IMR-90 (cell line): ENCODE results near the gene MAGEB17. TPM values are rescaled to one million over a fixed set of nuclear protein-coding genes. Genes with fewer than 3 reads are reported as not detected.

ENCODE experiments used
- ATAC-seq: fragments of 200-7000 bp; cut with Tn5 transposase; 2 replicates; pipeline ENCODE4 v1.9.1; 2020; ENCODE audit warnings: low read depth, mild to moderate bottlenecking, moderate library complexity
- BruUV-seq: library from RNA; stranded (reverse); fragments of 400-500 nt; replicated peaks from 2 replicates; lab custom pipeline; 2021; lab: Mats Ljungman, UMichigan
- CTCF ChIA-PET: fragments of 300-600 bp; formaldehyde crosslinking; extraction: SDS; loops from one replicate; lab custom pipeline; 2021; ENCODE audit warnings: antibody characterized with exemption; lab: Yijun Ruan, JAX
- POLR2A ChIA-PET: fragments of 300-600 bp; sonication (Branson Sonifier 250); formaldehyde crosslinking; loops from one replicate; lab custom pipeline; 2022; ENCODE audit warnings: antibody characterized with exemption; ENCODE audit not compliant: unreplicated experiment; lab: Charles Lee
- DNase-seq: peaks from one replicate; pipeline ENCODE4 v3.0.0; 2013
- H2AFZ ChIP-seq: replicated peaks from 2 replicates; pipeline ENCODE3; 2013; ENCODE audit warnings: low read length, mild to moderate bottlenecking; ENCODE audit not compliant: poor library complexity
- H2AK5ac ChIP-seq: 2 replicates; pipeline ENCODE4 v1.6.1; 2013; ENCODE audit warnings: low read depth, low read length, inconsistent platforms
- H2AK9ac ChIP-seq: replicated peaks from 2 replicates; pipeline ENCODE3; 2013; ENCODE audit warnings: mild to moderate bottlenecking, low read depth, low read length, moderate library complexity; ENCODE audit not compliant: poor library complexity
- H2BK120ac ChIP-seq: 2 replicates; pipeline ENCODE4 v1.6.1; 2013; ENCODE audit warnings: low read depth, low read length, inconsistent platforms
- H2BK15ac ChIP-seq: 3 replicates; pipeline ENCODE4 v1.6.1; 2013; ENCODE audit warnings: low read depth, low read length, inconsistent platforms
- H2BK20ac ChIP-seq: 2 replicates; pipeline ENCODE4 v1.6.1; 2013; ENCODE audit warnings: low read depth, mild to moderate bottlenecking, inconsistent platforms, low read length, moderate library complexity
- H2BK5ac ChIP-seq: 2 replicates; pipeline ENCODE4 v1.6.1; 2013; ENCODE audit warnings: mild to moderate bottlenecking, low read depth, low read length, inconsistent platforms; ENCODE audit not compliant: poor library complexity, severe bottlenecking
- H3K14ac ChIP-seq: replicated peaks from 2 replicates; pipeline ENCODE4 v1.6.1; 2013; ENCODE audit warnings: low read depth, low read length, inconsistent platforms
- H3K18ac ChIP-seq: 2 replicates; pipeline ENCODE4 v1.6.1; 2013; ENCODE audit warnings: low read depth, low read length, control low read depth
- H3K23ac ChIP-seq: 2 replicates; pipeline ENCODE4 v1.6.1; 2013; ENCODE audit warnings: low read depth, low read length, inconsistent platforms
- H3K27ac ChIP-seq: 2 replicates; pipeline ENCODE4 v1.5.1; 2013; ENCODE audit warnings: mild to moderate bottlenecking, control low read depth, low read length; ENCODE audit not compliant: insufficient read depth
- H3K27me3 ChIP-seq: 2 replicates; pipeline ENCODE4 v1.6.1; 2013; ENCODE audit warnings: low read length; ENCODE audit not compliant: control insufficient read depth, insufficient read depth
- H3K36me3 ChIP-seq: 2 replicates; pipeline ENCODE4 v1.6.1; 2013; ENCODE audit warnings: low read length, mixed read lengths; ENCODE audit not compliant: control insufficient read depth, insufficient read depth
- H3K4ac ChIP-seq: 2 replicates; pipeline ENCODE4 v1.6.1; 2013; ENCODE audit warnings: low read depth, low read length, inconsistent platforms
- H3K4me1 ChIP-seq: 2 replicates; pipeline ENCODE4 v1.6.1; 2013; ENCODE audit warnings: low read length, mixed read lengths; ENCODE audit not compliant: control insufficient read depth, insufficient read depth
- H3K4me2 ChIP-seq: 2 replicates; pipeline ENCODE4 v1.6.1; 2013; ENCODE audit warnings: low read depth, mild to moderate bottlenecking, control low read depth, low read length, moderate library complexity
- H3K4me3 ChIP-seq: 2 replicates; pipeline ENCODE4 v1.5.1; 2013; ENCODE audit warnings: low read depth, mild to moderate bottlenecking, control low read depth, low read length, moderate library complexity; ENCODE audit not compliant: insufficient read depth
- H3K56ac ChIP-seq: 2 replicates; pipeline ENCODE4 v1.6.1; 2013; ENCODE audit warnings: low read length, inconsistent platforms; ENCODE audit not compliant: insufficient read depth; ENCODE audit errors: extremely low read depth
- H3K79me1 ChIP-seq, 2 experiments: 2 replicates each; pipeline ENCODE4 v1.6.1; 2013; ENCODE audit warnings: low read length in 2 of 2, inconsistent platforms in 1 of 2, low read depth in 1 of 2
- H3K9ac ChIP-seq: 2 replicates; pipeline ENCODE4 v1.6.1; 2013; ENCODE audit warnings: low read depth, low read length, control low read depth
- H3K9me1 ChIP-seq: 2 replicates; pipeline ENCODE4 v1.6.1; 2013; ENCODE audit warnings: low read length, inconsistent platforms; ENCODE audit not compliant: insufficient read depth
- H3K9me3 ChIP-seq: 2 replicates; pipeline ENCODE4 v1.6.1; 2013; ENCODE audit warnings: low read length; ENCODE audit not compliant: control insufficient read depth, insufficient read depth
- H4K20me1 ChIP-seq: 2 replicates; pipeline ENCODE4 v1.6.1; 2013; ENCODE audit warnings: low read length, inconsistent platforms; ENCODE audit not compliant: insufficient read depth
- H4K5ac ChIP-seq: 2 replicates; pipeline ENCODE4 v1.6.1; 2013; ENCODE audit warnings: mild to moderate bottlenecking, low read depth, low read length, control low read depth
- H4K8ac ChIP-seq, 2 experiments: 2 replicates each; pipeline ENCODE4 v1.6.1; 2013; ENCODE audit warnings: low read depth in 2 of 2, low read length in 2 of 2, control low read depth in 1 of 2, inconsistent platforms in 1 of 2
- H4K91ac ChIP-seq: 2 replicates; pipeline ENCODE4 v1.6.1; 2013; ENCODE audit warnings: low read depth, low read length, inconsistent platforms; ENCODE audit not compliant: insufficient read depth
- BHLHE40 ChIP-seq: fragments of 150-350 bp; IDR thresholded peaks from 2 replicates; pipeline ENCODE4 v1.6.1; 2016; ENCODE audit warnings: mild to moderate bottlenecking, low read depth, low read length
- CEBPB ChIP-seq: IDR thresholded peaks from 2 replicates; pipeline ENCODE4 v1.6.1; 2012; ENCODE audit warnings: low read depth, low read length, improper control_type of control experiment
- CHD1 ChIP-seq: IDR thresholded peaks from 2 replicates; pipeline ENCODE4 v1.6.1; 2012; ENCODE audit warnings: low read depth, low read length, improper control_type of control experiment
- FOS ChIP-seq: fragments of 150-350 bp; IDR thresholded peaks from 2 replicates; pipeline ENCODE4 v1.6.1; 2016; ENCODE audit warnings: low read depth, low read length
- MXI1 ChIP-seq: IDR thresholded peaks from 2 replicates; pipeline ENCODE4 v1.6.1; 2012; ENCODE audit warnings: low read depth, mild to moderate bottlenecking, low read length, moderate library complexity, borderline replicate concordance
- POLR2A ChIP-seq: IDR thresholded peaks from 2 replicates; pipeline ENCODE4 v1.6.1; 2012; ENCODE audit warnings: mild to moderate bottlenecking, low read depth, low read length
- RCOR1 ChIP-seq: IDR thresholded peaks from 2 replicates; pipeline ENCODE4 v1.6.1; 2012; ENCODE audit warnings: mild to moderate bottlenecking, low read length, improper control_type of control experiment; ENCODE audit not compliant: insufficient replicate concordance
- SMC3 ChIP-seq: fragments of 150-350 bp; IDR thresholded peaks from 2 replicates; pipeline ENCODE4 v1.6.1; 2016; ENCODE audit warnings: low read depth, mild to moderate bottlenecking, antibody characterized with exemption, low read length, moderate library complexity
- WGBS, 2 experiments: methylation state at CpG; one replicate each; pipeline versions ENCODE4 v1.1.5 to v1.1.7; 2013; ENCODE audit warnings: missing lambda C conversion rate in 2 of 2; ENCODE audit not compliant: insufficient read length in 1 of 2; ENCODE audit errors: extremely low coverage in 2 of 2; 5-methylcytosine and 5-hydroxymethylcytosine counted together
- dilution Hi-C: fragments of 300-500 bp; cut with HindIII; formaldehyde crosslinking; loops from one replicate; pipeline ENCODE4 v1.14.3; 2018; ENCODE audit warnings: low sequenced_read_pairs; ENCODE audit not compliant: unreplicated experiment
- in situ Hi-C: fragments of 300-500 bp; cut with MboI; formaldehyde crosslinking; loops from 3 replicates; pipeline ENCODE4 v1.14.3; 2019; ENCODE audit warnings: low sequenced_read_pairs, inconsistent platforms, mixed read lengths
- intact Hi-C: fragments of 100-400 bp; cut with micrococcal nuclease; formaldehyde crosslinking; loops from 2 replicates; pipeline ENCODE4 v1.10.0; 2022
- polyA plus RNA-seq, 3 experiments: library from polyadenylated mRNA; depleted of rRNA; stranded (reverse); fragments of >200 nt; gene quantifications; 2 replicates each; pipeline ENCODE4 v1.2.3, GENCODE V29; 2012; ENCODE audit warnings: low replicate concordance in 1 of 3
- total RNA-seq: library from RNA; depleted of rRNA; stranded (reverse); fragments of >200 nt; gene quantifications from 2 replicates; pipeline ENCODE4 v1.2.3, GENCODE V29; 2012
- TF ChIP-seq, protein P1 (sequence below): fragments of 150-350 bp; IDR thresholded peaks from 2 replicates; pipeline ENCODE4 v1.6.1; 2016; ENCODE audit warnings: low read depth, mild to moderate bottlenecking, low read length, moderate library complexity, borderline replicate concordance
- TF ChIP-seq, protein P2 (sequence below): fragments of 150-350 bp; IDR thresholded peaks from 2 replicates; pipeline ENCODE4 v1.6.1; 2017; ENCODE audit warnings: mild to moderate bottlenecking, antibody characterized with exemption, low read length, low read depth

The MAGEB17 gene
- total and polyA plus RNA-seq, 2 of the 4 experiments (the other 2 are of a cell fraction) = under 0.01 to 0.34 TPM

DNA sequence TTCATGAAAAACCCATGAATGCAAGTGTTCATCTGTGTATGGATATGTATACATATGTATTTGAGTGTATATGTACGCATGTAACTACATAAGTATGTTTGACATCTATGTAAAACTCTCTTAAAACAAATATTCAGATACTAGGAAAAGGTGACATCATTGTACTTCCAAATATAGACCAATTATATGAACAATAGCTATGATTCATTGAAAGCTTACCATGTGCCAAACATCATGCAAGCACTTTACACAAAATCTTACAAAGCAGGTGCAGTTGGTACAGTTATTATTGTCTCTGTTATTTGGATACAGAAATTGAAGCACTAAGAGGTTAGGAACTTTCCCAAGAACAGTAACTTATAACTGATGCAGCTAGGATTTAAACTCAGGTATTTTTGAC is 21.4 kb downstream of the MAGEB17 start:
- no peaks in the 10 kb centered on the region; the same call in none of the 2 replicates for H3K9me1 ChIP-seq
- DNase-seq = peak; percentile 57
- TF ChIP-seq, protein P1, sequence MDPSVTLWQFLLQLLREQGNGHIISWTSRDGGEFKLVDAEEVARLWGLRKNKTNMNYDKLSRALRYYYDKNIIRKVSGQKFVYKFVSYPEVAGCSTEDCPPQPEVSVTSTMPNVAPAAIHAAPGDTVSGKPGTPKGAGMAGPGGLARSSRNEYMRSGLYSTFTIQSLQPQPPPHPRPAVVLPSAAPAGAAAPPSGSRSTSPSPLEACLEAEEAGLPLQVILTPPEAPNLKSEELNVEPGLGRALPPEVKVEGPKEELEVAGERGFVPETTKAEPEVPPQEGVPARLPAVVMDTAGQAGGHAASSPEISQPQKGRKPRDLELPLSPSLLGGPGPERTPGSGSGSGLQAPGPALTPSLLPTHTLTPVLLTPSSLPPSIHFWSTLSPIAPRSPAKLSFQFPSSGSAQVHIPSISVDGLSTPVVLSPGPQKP = no peak
- no peak for TF ChIP-seq SMC3
- no peak for TF ChIP-seq CEBPB
- no peak for TF ChIP-seq MXI1
- TF ChIP-seq CHD1 = no peak
- TF ChIP-seq BHLHE40 = no peak
- no peak for TF ChIP-seq POLR2A
- TF ChIP-seq, protein P2, sequence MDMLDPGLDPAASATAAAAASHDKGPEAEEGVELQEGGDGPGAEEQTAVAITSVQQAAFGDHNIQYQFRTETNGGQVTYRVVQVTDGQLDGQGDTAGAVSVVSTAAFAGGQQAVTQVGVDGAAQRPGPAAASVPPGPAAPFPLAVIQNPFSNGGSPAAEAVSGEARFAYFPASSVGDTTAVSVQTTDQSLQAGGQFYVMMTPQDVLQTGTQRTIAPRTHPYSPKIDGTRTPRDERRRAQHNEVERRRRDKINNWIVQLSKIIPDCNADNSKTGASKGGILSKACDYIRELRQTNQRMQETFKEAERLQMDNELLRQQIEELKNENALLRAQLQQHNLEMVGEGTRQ = no peak
- TF ChIP-seq RCOR1 = no peak
- no peak for TF ChIP-seq FOS
- no peak overlapping the region for H4K5ac ChIP-seq
- no peak overlapping the region for H3K18ac ChIP-seq
- ATAC-seq = no peak
- H4K8ac ChIP-seq = no peak overlapping the region
- no peak overlapping the region for H3K23ac ChIP-seq
- H3K27me3 ChIP-seq = no peaks in the 10 kb centered on the region
- no peak overlapping the region for H2AK9ac ChIP-seq
- no peaks in the 10 kb centered on the region for H3K36me3 ChIP-seq
- no peak overlapping the region for H3K27ac ChIP-seq
- intact Hi-C loops = no loop called here
- ChIA-PET CTCF (no interaction called here), POLR2A (no interaction called here)
- no peak overlapping the region for H3K4me3 ChIP-seq
- H3K4me2 ChIP-seq = no peak overlapping the region
- dilution Hi-C loops = no loop called here
- H3K79me1 ChIP-seq = no peaks in the 10 kb centered on the region
- no peak overlapping the region for H2AFZ ChIP-seq
- H3K9ac ChIP-seq = no peak overlapping the region
- no TSS peak for BruUV-seq
- no peak overlapping the region for H2BK5ac ChIP-seq
- no peak overlapping the region for H4K91ac ChIP-seq
- H3K4me1 ChIP-seq = peaks cover 9% of the 10 kb centered on the region
- no peaks in the 10 kb centered on the region for H3K9me3 ChIP-seq
- no peak overlapping the region for H3K14ac ChIP-seq
- in situ Hi-C loops = no loop called here
- no peak overlapping the region for H3K56ac ChIP-seq
- no peak overlapping the region for H2AK5ac ChIP-seq
- peak overlapping the region; percentile 28; the same call in 1 of the 2 replicates for H2BK20ac ChIP-seq
- WGBS, 2 experiments = no CpG with 5 or more reads among the region's 1 CpG
- no peak overlapping the region for H3K4ac ChIP-seq
- no peaks in the 10 kb centered on the region for H4K20me1 ChIP-seq
- peak overlapping the region; percentile 46; the same call in 1 of the 2 replicates for H2BK120ac ChIP-seq
- H2BK15ac ChIP-seq = no peak overlapping the region
